ENCODE data around the gene NPC1. TPM values are rescaled to one million over a fixed set of nuclear protein-coding genes. Genes with fewer than 3 reads are reported as not detected.

The NPC1 gene
- total RNA-seq, 4 donors from 2014 or later = 10.0 to 58.9 (median 41.1) TPM

GRCh38 chr18:23572570-23572969 lies 13.7 kb downstream of the NPC1 start:
- TF ChIP-seq CTCF (IDR thresholded peaks at IDR 0.05) = no peak
- TF ChIP-seq POLR2A (IDR thresholded peaks at IDR 0.05) = no peak
- H3K4me3 ChIP-seq = no peak overlapping the region
- H3K9me3 ChIP-seq = no peaks in the 10 kb centered on the region
- no peak for DNase-seq
- no peaks in the 10 kb centered on the region for H3K27me3 ChIP-seq
- no peaks in the 10 kb centered on the region for H3K36me3 ChIP-seq
- H3K4me1 ChIP-seq = peaks cover 0 to 5% of the 10 kb centered on the region in 2 donors
- no peak overlapping the region for H3K27ac ChIP-seq
- intact Hi-C loops (cut with DNase I; ENCODE audit: low total_unique reads) = no loop called here

DNA sequence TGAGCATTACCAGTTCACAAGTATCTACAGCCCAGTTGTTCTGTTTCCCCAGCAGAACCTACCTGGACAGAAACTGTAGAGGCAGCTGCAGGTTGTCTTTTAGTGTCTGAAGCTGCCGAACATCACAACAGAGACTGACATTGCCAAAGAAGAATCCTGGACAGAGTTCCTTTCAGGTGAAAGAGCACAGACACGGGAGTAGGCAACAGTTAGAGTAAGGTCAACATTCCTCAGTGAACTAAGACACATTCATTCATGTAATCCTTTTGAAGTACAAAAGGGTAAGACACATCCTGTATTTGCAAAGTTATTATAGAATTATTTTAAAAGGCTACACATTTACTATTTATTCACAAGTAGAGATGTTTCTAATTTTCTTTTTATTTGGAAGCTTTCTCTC lies 14.3 kb downstream of the NPC1 start:
- no peak for TF ChIP-seq CTCF (IDR thresholded peaks at IDR 0.05)
- no peak for TF ChIP-seq POLR2A (IDR thresholded peaks at IDR 0.05)
- Histone ChIP-seq H3K27me3 (no peaks in the 10 kb centered on the region), H3K9me3 (no peaks in the 10 kb centered on the region), H3K27ac (no peak overlapping the region), H3K36me3 (no peaks in the 10 kb centered on the region), H3K4me3 (no peak overlapping the region), H3K4me1 (peaks cover 0 to 5% of the 10 kb centered on the region in 2 donors)
- intact Hi-C loops (cut with DNase I; ENCODE audit: low total_unique reads) = no loop called here
- no peak for DNase-seq

DNA sequence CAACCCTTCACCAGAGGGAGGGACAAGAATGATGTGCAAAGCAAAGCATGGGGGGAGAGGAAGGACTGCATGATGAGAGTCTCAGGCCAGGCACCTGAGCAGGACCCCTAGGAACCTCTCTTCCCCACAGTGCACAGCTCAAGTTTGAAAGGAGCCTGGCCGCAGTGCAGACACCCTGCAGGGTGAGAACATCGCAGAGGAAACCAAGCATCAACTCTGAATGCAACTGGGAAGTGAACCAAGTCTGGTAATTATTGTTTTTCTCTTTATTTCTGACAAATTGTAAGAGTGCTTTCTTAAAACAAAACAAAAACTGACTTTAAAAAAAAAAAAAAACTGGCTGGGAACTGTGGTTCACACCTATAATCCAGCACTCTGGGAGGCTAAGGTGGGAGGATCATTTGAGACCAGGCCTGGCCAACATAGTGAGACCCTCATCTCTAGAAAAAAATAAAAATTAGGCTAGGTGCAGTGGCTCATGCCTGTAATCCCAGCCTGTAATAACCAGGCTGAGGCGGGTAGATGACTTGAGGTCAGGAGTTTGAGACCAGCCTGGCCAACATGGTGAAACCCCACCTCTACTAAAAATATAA lies 15.3 kb downstream of the NPC1 start:
- TF ChIP-seq POLR2A (IDR thresholded peaks at IDR 0.05) = no peak
- TF ChIP-seq CTCF (IDR thresholded peaks at IDR 0.05) = no peak
- Histone ChIP-seq H3K36me3 (no peaks in the 10 kb centered on the region), H3K4me3 (no peak overlapping the region)

GRCh38 chr18:23569299-23570063 lies 16.8 kb downstream of the NPC1 start:
- no peak for DNase-seq
- Histone ChIP-seq H3K9me3 (no peaks in the 10 kb centered on the region), H3K4me3 (no peak overlapping the region), H3K27ac (no peak overlapping the region), H3K36me3 (no peaks in the 10 kb centered on the region), H3K27me3 (no peaks in the 10 kb centered on the region), H3K4me1 (peaks cover 0 to 5% of the 10 kb centered on the region in 2 donors)
- TF ChIP-seq POLR2A (IDR thresholded peaks at IDR 0.05) (no peak), CTCF (IDR thresholded peaks at IDR 0.05) (no peak)
- intact Hi-C loops (cut with DNase I; ENCODE audit: low total_unique reads) = no loop called here

More for the DNA sequence above, 15.3 kb downstream of the NPC1 start:
- DNase-seq = no peak
- peaks cover 0 to 5% of the 10 kb centered on the region in 2 donors for H3K4me1 ChIP-seq
- no peak overlapping the region for H3K27ac ChIP-seq
- no peaks in the 10 kb centered on the region for H3K9me3 ChIP-seq
- no peaks in the 10 kb centered on the region for H3K27me3 ChIP-seq
- intact Hi-C loops (cut with DNase I; ENCODE audit: low total_unique reads) = no loop called here

All from uterus (tissue), 4 donors.